Prostate gland (tissue), 2 donors: ENCODE results near the gene TMEM176A. TPM values are rescaled to one million over a fixed set of nuclear protein-coding genes. Genes with fewer than 3 reads are reported as not detected.

ENCODE experiments used
- DNase-seq: peaks from one replicate; pipeline ENCODE4 v3.0.0-alpha.2; 2019; ENCODE audit warnings: low spot score
- H3K27ac ChIP-seq, 2 donors: fragments of 200-600 bp; sonication (generic); 2 replicates each; pipeline ENCODE4 v1.5.1; 2017 to 2019
- H3K27me3 ChIP-seq: fragments of 200-600 bp; sonication (generic); replicated peaks from 2 replicates; pipeline ENCODE4 v1.5.1; 2019; ENCODE audit not compliant: insufficient read depth
- H3K36me3 ChIP-seq, 2 donors: fragments of 200-600 bp; sonication (generic); 1 replicate in 1 of 2; 2 replicates in 1 of 2; pipeline versions ENCODE4 v1.5.1 to v1.8.1; 2017 to 2019
- H3K4me1 ChIP-seq: fragments of 200-600 bp; sonication (generic); replicated peaks from 2 replicates; pipeline ENCODE4 v1.5.1; 2019
- H3K4me3 ChIP-seq, 2 donors: fragments of 200-600 bp; sonication (generic); 2 replicates each; pipeline ENCODE4 v1.5.1; 2017 to 2019
- H3K9me3 ChIP-seq: fragments of 200-600 bp; sonication (generic); 2 replicates; pipeline ENCODE4 v1.5.1; 2017
- POLR2A ChIP-seq: fragments of 450-650 bp; IDR thresholded peaks from one replicate; pipeline ENCODE4 v1.6.1; 2016; ENCODE audit warnings: antibody characterized with exemption, mild to moderate bottlenecking
- POLR2AphosphoS5 ChIP-seq: sonication (generic); formaldehyde crosslinking; IDR thresholded peaks from one replicate; pipeline ENCODE4 v1.6.1; 2017; ENCODE audit warnings: antibody characterized with exemption
- WGBS: methylation state at CpG from one replicate; pipeline ENCODE4 v1.1.5; 2018; 5-methylcytosine and 5-hydroxymethylcytosine counted together
- intact Hi-C: fragments of 100-400 bp; cut with DNase I; formaldehyde crosslinking; loops from one replicate; pipeline ENCODE4 v1.14.2; 2022
- total RNA-seq, 2 donors: library from RNA; depleted of rRNA; stranded (reverse); fragments of >200 nt; gene quantifications; one replicate each; pipeline ENCODE4 v1.1.0, GENCODE V29; 2016
- TF ChIP-seq, protein P1 (sequence below), 4 experiments: fragments of 200-600 bp in 2 of 4; fragments of 450-650 bp in 2 of 4; sonication (generic) in 2 of 4; IDR thresholded peaks; 1 replicate in 3 of 4; 2 replicates in 1 of 4; pipeline ENCODE4 v1.5.1; 2016 to 2019; ENCODE audit warnings: antibody characterized with exemption in 4 of 4, mild to moderate bottlenecking in 2 of 4, moderate library complexity in 2 of 4

Gene TMEM176A
- total RNA-seq, 2 donors from 2014 or later, result 3.8 to 6.9 TPM

GRCh38 chr7:150791746-150792452, 8.7 kb upstream of the TMEM176A start:
- H3K4me3 ChIP-seq, result no peak overlapping the region
- no peak overlapping the region for H3K27ac ChIP-seq
- intact Hi-C loops, result no loop called here
- TF ChIP-seq POLR2AphosphoS5 (no peak), POLR2A (no peak)
- TF ChIP-seq, protein P1, sequence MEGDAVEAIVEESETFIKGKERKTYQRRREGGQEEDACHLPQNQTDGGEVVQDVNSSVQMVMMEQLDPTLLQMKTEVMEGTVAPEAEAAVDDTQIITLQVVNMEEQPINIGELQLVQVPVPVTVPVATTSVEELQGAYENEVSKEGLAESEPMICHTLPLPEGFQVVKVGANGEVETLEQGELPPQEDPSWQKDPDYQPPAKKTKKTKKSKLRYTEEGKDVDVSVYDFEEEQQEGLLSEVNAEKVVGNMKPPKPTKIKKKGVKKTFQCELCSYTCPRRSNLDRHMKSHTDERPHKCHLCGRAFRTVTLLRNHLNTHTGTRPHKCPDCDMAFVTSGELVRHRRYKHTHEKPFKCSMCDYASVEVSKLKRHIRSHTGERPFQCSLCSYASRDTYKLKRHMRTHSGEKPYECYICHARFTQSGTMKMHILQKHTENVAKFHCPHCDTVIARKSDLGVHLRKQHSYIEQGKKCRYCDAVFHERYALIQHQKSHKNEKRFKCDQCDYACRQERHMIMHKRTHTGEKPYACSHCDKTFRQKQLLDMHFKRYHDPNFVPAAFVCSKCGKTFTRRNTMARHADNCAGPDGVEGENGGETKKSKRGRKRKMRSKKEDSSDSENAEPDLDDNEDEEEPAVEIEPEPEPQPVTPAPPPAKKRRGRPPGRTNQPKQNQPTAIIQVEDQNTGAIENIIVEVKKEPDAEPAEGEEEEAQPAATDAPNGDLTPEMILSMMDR (IDR thresholded peaks at IDR 0.05), result no peak
- no peaks in the 10 kb centered on the region for H3K4me1 ChIP-seq
- WGBS, result 88% methylated on average over 12 of the region's 12 CpGs
- H3K36me3 ChIP-seq, result no peaks in the 10 kb centered on the region
- no peaks in the 10 kb centered on the region for H3K27me3 ChIP-seq
- no peaks in the 10 kb centered on the region for H3K9me3 ChIP-seq
- DNase-seq, result no peak

DNA sequence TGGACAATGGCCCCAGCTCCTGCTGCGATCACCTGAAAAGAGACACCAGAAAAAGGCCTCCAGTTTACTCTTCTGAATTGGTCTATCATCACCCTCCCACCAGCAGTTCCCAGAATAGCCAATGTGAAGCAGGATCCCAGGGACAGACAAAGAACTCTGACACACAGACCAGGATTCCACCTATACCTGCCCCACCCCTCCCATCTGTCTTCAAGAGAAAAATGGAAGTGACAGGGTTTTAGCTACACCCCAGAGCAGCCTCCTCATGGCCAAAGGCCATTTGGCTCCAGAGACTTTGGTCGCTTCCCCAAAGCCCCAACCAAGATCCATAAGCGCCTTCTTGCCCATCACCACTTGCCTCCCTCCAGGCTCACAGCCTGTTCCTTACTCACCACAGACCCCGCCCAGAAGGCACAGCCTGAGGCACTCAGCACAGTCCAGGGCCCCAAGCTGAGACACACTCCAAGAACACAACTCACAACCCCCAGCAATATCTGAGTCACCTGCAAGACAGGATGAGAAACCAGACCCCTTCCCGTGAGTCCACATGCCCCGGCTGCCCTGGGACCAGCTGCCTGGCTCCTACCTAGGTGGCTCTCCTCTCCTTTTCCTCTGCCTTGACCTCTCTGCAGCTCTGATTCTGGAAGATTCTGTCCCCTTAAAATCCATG, 6.9 kb upstream of the TMEM176A start:
- no peak overlapping the region for H3K4me3 ChIP-seq

DNA sequence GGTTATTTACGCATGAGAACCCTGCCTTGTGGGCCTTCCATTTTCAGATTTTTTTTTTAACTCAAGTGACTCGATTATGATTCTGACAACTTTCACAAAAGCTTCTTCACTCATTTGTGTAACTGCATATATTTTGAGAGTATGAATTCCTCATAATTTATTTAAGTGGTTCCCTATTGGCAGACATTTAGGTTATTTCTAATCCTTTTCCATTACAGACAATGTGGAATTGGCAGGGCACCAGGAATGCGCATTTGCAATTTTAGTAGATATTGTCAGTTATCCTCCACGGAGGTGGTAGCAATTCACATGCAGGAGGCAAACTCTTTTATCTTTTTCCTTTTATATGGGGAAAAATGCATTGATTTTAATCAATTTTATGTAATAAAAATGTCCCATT, 2.9 kb upstream of the TMEM176A start:
- Histone ChIP-seq H3K27ac (no peak overlapping the region), H3K9me3 (no peaks in the 10 kb centered on the region), H3K4me1 (no peaks in the 10 kb centered on the region), H3K27me3 (peaks cover 11% of the 10 kb centered on the region), H3K4me3 (no peak overlapping the region), H3K36me3 (no peaks in the 10 kb centered on the region)
- intact Hi-C loops, result no loop called here
- TF ChIP-seq POLR2A (no peak), POLR2AphosphoS5 (no peak)
- TF ChIP-seq, protein P1 (IDR thresholded peaks at IDR 0.05), result no peak
- DNase-seq, result no peak
- 66% methylated on average over 4 of the region's 4 CpGs for WGBS

More for the DNA sequence above, 6.9 kb upstream of the TMEM176A start:
- intact Hi-C loops, result no loop called here
- no peaks in the 10 kb centered on the region for H3K4me1 ChIP-seq
- 89% methylated on average over 6 of the region's 6 CpGs for WGBS
- TF ChIP-seq, protein P1 (IDR thresholded peaks at IDR 0.05), result no peak
- TF ChIP-seq POLR2A (no peak), POLR2AphosphoS5 (no peak)
- DNase-seq, result no peak
- H3K27me3 ChIP-seq, result no peaks in the 10 kb centered on the region
- H3K36me3 ChIP-seq, result no peaks in the 10 kb centered on the region
- H3K9me3 ChIP-seq, result no peaks in the 10 kb centered on the region
- no peak overlapping the region for H3K27ac ChIP-seq

DNA sequence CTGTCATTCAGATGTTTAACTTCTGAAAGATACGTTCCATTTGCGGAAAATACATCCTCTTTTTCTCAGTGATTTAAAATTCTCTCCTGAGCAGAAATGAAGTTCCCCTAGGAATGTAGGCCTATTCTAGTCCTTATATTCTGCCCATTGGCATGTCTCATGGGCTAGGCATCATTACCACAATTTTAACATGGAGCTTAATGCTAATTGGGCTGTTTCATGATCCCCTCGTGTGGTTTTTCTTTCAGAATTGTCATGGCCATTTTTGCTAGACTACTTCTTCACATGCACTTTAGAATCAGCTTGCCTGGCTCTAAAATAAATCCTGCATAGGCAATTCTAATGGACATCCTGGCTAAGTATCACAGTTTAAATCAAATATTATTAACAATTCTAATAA, 1.4 kb upstream of the TMEM176A start:
- no peak for DNase-seq
- no peak overlapping the region for H3K4me3 ChIP-seq
- no peak for TF ChIP-seq POLR2A
- H3K9me3 ChIP-seq, result no peaks in the 10 kb centered on the region
- 93% methylated on average over 3 of the region's 3 CpGs for WGBS
- H3K27ac ChIP-seq, result no peak overlapping the region
- intact Hi-C loops, result no loop called here
- no peaks in the 10 kb centered on the region for H3K4me1 ChIP-seq
- H3K27me3 ChIP-seq, result peaks cover 11% of the 10 kb centered on the region
- no peaks in the 10 kb centered on the region for H3K36me3 ChIP-seq

- 11% methylated on average over 58 of the region's 75 CpGs for WGBS
- H3K4me1 ChIP-seq, result no peaks in the 10 kb centered on the region
- intact Hi-C loops, result no loop called here
- no peak for DNase-seq
- peak within 1 kb of the TSS; percentile 20 to 39 for H3K4me3 ChIP-seq
- no peak within 1 kb of the TSS for H3K27ac ChIP-seq
- TF ChIP-seq POLR2AphosphoS5 (no peak), POLR2A (no peak)
- TF ChIP-seq, protein P1 (IDR thresholded peaks at IDR 0.05), result no peak
- peaks cover 11% of the 10 kb centered on the region for H3K27me3 ChIP-seq
- H3K9me3 ChIP-seq, result no peaks in the 10 kb centered on the region
- no peaks in the 10 kb centered on the region for H3K36me3 ChIP-seq
These were observed 608 bp upstream of the TMEM176A start, which contains the start of gene TMEM176B for GRCh38 chr7:150799741-150800580. Gene TMEM176B, minus strand, starts transcription at chr7:150800364. Its CDS starts 3,795 bp downstream, at chr7:150796569.
